SKM-1 treated with dmso at 0.1 percent for 144 hours (cell line): Measurements from ENCODE around the gene AQP2.

Source experiments
- DNase-seq: peaks from one replicate; lab custom pipeline; 2025; ENCODE audit not compliant: unreplicated experiment; lab: John Stamatoyannopoulos, UW

AQP2 gene

GRCh38 chr12:49939707-49940106 is 10.8 kb upstream of the AQP2 start:
- DNase-seq: no peak

GRCh38 chr12:49941556-49942511 is 8.7 kb upstream of the AQP2 start:
- no peak for DNase-seq

- DNase-seq: no peak
Observed at GRCh38 chr12:49942512-49942893, 8.0 kb upstream of the AQP2 start.

- no peak for DNase-seq
Observed at GRCh38 chr12:49942921-49943624, 7.5 kb upstream of the AQP2 start.

GRCh38 chr12:49943625-49943960 is 6.9 kb upstream of the AQP2 start:
- DNase-seq: no peak

DNA sequence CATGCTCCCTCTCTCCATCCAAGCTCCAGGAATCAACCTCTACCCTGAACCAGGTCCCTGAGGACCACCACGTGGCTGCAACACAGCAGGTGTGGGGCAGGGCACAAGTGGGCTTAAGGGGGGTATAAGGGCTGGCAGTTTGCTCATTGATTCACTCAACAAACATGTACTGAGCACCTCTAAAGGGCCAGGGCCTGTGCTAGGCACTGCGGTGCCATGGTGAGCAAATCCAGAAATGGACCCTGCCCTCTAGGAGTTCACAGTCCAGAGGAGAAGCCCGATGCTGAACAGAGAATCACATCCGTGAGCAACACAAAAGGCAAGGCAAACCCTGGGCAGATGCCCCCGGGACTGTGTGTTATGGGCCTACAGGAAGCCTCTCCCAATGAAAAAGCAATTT is 6.5 kb upstream of the AQP2 start:
- no peak for DNase-seq

GRCh38 chr12:49944718-49945117 is 5.8 kb upstream of the AQP2 start:
- no peak for DNase-seq

GRCh38 chr12:49945394-49946080 is 5.0 kb upstream of the AQP2 start:
- peak; percentile 27 for DNase-seq

GRCh38 chr12:49946086-49946485 is 4.5 kb upstream of the AQP2 start:
- DNase-seq: no peak

DNA sequence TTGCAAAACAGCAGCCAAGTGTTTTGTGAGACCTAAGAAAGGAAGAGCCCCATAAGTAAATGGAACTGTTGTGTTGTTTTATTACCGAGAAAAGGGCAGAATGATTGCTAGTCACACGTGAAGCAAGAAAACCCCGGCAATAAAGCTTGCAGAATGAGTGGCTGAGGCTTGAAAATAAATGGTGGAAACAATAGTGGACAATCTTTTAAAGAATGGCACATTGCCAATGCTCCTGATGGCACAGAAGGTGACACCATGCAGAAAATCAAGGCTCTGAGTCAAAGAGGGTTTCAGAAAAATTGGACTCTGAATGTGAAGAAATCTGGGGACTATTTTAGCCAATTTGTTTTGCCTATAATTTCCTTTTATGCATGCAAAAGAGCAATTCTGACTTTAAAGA is 4.0 kb upstream of the AQP2 start:
- no peak for DNase-seq

DNA sequence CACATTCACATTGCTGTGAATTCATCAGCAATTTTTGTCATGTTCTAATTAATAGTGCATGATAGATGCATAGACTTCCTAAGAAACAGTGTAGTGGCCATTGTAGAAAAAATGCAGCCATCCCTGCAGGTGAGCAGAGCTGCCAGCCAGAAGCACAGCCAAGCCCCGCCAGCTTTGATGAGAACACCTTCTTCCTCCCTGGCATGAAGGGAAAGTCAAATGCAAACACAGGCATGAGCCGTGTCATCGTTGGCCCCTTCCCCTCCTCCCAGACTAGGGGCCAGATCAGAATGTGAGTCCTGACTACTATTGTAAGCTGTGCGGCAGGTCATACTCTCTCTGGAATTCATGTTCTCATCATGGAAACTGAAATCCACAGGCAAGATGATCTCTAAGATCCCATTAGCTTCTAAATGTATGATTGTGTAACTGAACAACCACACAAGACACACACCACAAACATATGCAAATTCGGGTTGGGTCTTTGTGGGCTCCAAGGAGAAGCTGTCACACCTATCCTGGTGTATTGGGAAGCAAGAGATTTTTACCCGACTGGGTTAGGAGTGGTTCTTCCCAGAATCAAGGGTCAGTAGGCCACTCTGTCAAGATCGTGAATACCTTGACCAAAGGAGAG is 2.8 kb upstream of the AQP2 start:
- DNase-seq: no peak

DNA sequence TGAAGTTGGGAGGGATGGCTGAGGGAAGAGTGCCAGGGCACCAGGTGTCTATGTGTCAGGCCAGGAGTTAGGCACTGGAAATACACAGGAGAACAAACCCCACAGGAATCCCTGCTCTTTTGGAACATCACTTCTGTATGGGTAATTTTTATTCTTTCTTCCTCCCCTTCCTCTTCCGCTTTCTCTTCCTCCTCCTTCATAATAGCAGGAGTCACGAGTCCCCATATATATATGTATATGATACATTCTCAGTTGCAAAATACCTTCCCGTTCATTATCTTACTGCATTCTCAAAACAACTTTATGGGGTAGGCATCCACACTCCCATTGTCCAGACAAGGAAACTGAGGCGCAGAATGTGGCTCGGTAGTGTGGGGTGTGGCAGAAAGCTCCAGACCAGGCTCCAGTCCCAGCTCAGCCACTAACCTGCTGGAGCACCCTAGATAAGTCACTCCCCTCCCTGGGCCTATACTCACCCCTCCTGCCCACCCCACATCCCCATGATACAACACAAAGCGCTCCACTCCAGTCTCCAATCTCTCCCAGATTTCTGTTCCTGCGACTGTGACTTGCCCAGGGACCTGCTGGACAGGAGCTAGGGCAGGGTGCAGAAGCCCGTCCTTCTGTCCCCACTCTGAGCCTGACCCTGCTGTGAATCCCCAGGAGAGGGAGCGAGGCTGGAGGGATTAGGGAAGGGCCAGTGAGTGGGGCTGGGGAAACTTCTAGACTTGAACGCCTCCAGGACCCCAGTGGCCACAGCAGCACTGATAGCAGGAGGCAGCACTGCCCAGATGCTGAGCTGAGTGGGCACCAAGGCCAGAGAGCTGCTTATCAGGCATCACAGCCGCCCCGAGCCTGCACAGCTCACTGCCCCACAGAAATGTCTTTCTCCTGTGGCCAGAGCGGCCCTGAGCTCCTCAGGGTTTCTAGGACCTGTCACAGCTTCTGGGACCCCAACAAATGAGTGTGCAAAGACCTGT is 1.4 kb upstream of the AQP2 start:
- no peak for DNase-seq

GRCh38 chr12:49949866-49950265 is 671 bp upstream of the AQP2 start:
- DNase-seq: no peak

DNA sequence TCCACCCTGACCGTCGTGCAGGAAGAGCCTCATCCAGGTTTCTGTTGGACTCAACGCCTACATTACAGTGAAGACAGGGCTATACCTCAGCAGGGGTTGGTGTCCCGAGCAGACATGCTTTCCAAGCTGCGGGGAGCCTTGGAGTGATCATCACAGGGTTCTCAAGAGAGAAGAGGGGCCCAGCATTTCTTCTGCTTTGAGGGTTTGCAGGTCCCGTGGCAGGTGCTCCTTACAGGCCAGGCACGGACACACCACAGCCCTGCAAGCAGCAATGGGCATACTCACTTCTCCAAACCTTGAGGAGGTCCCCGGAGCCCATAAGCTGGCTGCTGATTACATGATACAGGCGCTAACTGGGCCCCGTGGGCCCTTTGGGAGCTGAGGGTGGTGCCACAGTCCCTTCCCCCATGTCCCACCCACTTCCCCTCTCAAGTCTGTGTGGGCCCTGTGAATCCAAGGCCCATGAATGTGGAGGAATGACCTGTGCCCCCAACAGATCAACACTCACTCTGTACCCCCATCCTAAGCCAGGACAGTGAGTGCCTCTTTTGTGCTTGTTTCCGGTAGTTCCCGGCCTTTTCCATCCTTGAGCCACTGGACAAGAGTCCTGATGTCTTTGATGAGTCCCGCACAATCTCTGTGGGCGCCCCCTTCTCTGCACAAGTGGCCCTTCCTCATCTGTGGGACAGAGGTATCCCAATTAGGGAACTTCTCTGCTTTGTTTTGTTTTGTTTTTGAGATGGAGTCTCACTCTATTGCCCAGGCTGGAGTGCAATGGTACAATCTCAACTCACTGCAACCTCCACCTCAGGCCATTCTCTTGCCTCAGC is 1.1 kb downstream of the AQP2 start:
- no peak for DNase-seq

DNA sequence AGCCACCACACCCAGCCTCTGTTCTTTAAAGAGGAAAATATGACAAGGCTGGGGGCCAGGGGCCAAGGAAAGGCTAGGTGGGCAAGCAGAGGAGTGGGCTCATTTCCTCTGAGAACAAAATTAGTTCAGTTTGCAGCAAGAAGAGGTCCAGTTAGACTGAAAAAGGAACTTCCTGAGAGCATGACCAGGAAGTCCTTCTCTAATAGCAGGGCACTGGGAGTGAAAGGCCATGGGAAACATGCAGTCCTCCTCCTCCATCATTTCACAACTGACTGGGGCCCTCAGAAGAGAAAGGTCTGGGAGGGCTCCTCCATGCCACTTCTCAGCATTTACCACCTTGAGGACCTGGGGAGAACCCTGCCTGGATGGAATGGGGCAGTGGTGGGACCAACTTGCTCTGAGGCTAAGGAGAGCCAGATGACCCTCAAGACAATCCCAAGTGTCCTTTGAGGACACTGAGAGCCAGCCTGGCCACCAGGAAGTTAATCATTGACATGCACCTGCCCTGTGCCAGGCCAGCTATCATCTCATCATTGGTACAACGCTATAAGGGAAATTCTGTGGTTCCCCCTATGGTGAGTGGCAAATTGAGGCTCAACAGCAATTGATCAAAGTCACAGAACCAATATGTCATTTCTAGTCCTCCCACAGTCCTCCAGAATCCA is 2.0 kb downstream of the AQP2 start:
- DNase-seq: no peak

GRCh38 chr12:49953151-49953550 is 2.6 kb downstream of the AQP2 start:
- DNase-seq: no peak

GRCh38 chr12:49953961-49954846 is 3.7 kb downstream of the AQP2 start:
- no peak for DNase-seq
